ENCODE data around the gene NKX6-1. TPM values are rescaled to one million over a fixed set of nuclear protein-coding genes. Genes with fewer than 3 reads are reported as not detected.

The NKX6-1 gene
- total RNA-seq, 3 donors from 2014 or later = 0.33 to 0.44 TPM; not detected in 1

DNA sequence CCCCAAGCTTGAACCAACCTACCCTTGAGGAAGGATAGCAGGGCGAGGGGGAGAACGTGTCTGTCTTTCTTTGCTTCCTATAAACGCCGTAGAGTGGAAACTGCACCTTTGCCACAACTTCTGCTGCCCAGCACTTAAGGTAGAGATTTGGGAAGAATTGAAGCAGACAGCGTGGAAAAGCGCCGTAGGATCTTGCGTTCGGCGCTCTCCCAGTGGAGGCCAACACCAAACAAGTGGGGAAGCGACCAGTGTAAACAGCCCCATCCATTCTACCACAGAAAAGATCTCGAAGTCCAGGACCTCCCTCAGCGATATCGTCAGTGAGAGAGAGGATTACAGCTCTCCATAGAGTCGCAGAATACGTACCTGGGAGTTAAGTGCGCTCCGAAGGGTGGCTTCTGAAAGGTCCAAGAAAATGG is 3.9 kb upstream of the NKX6-1 start:
- Histone ChIP-seq H3K27me3 (peaks cover 7 to 91% of the 10 kb centered on the region in 2 donors), H3K4me3 (no peak overlapping the region), H3K9me3 (no peaks in the 10 kb centered on the region), H3K36me3 (no peaks in the 10 kb centered on the region), H3K27ac (no peak overlapping the region), H3K4me1 (peaks cover 5 to 10% of the 10 kb centered on the region in 2 donors)
- no peak for DNase-seq (ENCODE audit: low spot score in 2 of 2)
- intact Hi-C loops (cut with DNase I; ENCODE audit: low total_unique reads) = no loop called here
- TF ChIP-seq POLR2A (IDR thresholded peaks at IDR 0.05) (no peak), POLR2AphosphoS5 (IDR thresholded peaks at IDR 0.05) (no peak)
- TF ChIP-seq, protein P1, sequence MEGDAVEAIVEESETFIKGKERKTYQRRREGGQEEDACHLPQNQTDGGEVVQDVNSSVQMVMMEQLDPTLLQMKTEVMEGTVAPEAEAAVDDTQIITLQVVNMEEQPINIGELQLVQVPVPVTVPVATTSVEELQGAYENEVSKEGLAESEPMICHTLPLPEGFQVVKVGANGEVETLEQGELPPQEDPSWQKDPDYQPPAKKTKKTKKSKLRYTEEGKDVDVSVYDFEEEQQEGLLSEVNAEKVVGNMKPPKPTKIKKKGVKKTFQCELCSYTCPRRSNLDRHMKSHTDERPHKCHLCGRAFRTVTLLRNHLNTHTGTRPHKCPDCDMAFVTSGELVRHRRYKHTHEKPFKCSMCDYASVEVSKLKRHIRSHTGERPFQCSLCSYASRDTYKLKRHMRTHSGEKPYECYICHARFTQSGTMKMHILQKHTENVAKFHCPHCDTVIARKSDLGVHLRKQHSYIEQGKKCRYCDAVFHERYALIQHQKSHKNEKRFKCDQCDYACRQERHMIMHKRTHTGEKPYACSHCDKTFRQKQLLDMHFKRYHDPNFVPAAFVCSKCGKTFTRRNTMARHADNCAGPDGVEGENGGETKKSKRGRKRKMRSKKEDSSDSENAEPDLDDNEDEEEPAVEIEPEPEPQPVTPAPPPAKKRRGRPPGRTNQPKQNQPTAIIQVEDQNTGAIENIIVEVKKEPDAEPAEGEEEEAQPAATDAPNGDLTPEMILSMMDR (IDR thresholded peaks at IDR 0.05) = no peak

DNA sequence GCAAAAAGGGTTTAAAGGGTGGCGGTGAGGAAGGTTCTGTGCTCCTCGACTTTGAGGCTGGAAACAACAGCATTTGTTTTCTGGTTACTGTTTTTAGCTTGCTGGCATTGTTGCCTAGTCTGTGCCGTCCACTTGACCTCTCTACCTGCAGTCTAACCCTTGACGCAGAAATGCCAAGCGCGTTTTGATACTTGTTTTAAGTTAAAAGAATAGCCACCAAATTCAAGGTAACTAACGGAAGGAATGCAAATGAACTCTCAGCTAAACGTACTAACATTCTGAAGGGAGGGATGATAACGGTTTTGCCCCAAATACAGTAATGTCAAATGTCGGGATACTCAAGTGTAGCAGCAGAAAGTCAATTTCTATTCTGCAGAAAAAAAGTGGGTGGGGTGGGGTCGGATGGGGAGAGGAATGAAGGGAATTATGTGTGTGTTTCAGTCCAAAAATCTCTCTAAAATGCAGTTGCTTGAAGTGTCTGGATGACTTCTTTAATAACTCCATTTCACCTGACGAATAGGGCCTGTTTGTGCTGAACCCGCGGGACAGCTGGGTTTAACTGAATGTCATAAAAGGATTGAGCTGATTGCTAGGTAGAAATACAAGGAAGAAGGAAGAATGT is 3.4 kb upstream of the NKX6-1 start:
- TF ChIP-seq, protein P1 (IDR thresholded peaks at IDR 0.05) = no peak
- TF ChIP-seq POLR2A (IDR thresholded peaks at IDR 0.05) = no peak
- no peak for TF ChIP-seq POLR2AphosphoS5 (IDR thresholded peaks at IDR 0.05)
- Histone ChIP-seq H3K27me3 (peaks cover 11 to 93% of the 10 kb centered on the region in 2 donors), H3K9me3 (no peaks in the 10 kb centered on the region), H3K27ac (no peak overlapping the region), H3K4me1 (peaks cover 8 to 12% of the 10 kb centered on the region in 2 donors), H3K4me3 (no peak overlapping the region), H3K36me3 (no peaks in the 10 kb centered on the region)
- DNase-seq (ENCODE audit: low spot score in 2 of 2) = no peak
- intact Hi-C loops (cut with DNase I; ENCODE audit: low total_unique reads) = no loop called here

DNA sequence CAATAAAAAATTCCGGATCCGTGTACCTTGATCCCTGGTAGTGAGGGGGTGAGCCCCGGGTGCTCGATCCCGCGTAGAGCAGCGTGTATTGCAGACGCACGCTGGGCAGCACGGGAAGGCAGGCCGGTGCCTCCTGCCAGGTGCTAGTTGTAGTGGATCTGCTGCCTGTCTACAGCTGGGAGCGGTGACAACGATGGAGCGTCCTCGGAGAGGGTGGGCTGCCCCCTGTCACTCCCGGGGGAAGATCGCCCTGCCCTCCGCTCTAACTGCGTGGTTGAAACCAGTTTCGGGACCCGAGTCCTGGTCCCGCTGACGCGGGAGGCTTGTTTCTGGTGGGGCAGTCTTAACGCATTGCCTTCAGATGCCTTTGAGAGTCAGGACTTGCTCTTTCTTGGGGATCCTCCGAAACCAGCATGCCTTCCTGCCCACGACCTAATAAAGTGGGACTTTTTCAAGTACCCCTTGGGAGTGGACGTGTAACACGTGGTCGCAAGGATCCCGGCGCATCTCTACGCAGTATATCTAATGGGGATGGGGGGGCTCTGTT is 2.7 kb upstream of the NKX6-1 start:
- H3K27ac ChIP-seq = no peak overlapping the region

GRCh38 chr4:84501202-84501503 is 2.1 kb upstream of the NKX6-1 start:
- H3K4me1 ChIP-seq = peaks cover 8 to 12% of the 10 kb centered on the region in 2 donors
- peaks cover 0 to 7% of the 10 kb centered on the region in 2 donors for H3K9me3 ChIP-seq
- peaks cover 14 to 96% of the 10 kb centered on the region in 2 donors for H3K27me3 ChIP-seq
- no peak for DNase-seq (ENCODE audit: low spot score in 2 of 2)
- TF ChIP-seq, protein P1 (IDR thresholded peaks at IDR 0.05) = no peak
- TF ChIP-seq POLR2AphosphoS5 (IDR thresholded peaks at IDR 0.05) (no peak), POLR2A (IDR thresholded peaks at IDR 0.05) (no peak)
- no peak overlapping the region for H3K4me3 ChIP-seq
- H3K36me3 ChIP-seq = no peaks in the 10 kb centered on the region
- intact Hi-C loops (cut with DNase I; ENCODE audit: low total_unique reads) = no loop called here
- H3K27ac ChIP-seq = no peak overlapping the region

More for the DNA sequence above, 2.7 kb upstream of the NKX6-1 start:
- intact Hi-C loops (cut with DNase I; ENCODE audit: low total_unique reads) = no loop called here
- Histone ChIP-seq H3K36me3 (no peaks in the 10 kb centered on the region), H3K4me3 (no peak overlapping the region), H3K9me3 (peaks cover 0 to under 1% of the 10 kb centered on the region in 2 donors), H3K4me1 (peaks cover 8 to 12% of the 10 kb centered on the region in 2 donors), H3K27me3 (peaks cover 12 to 93% of the 10 kb centered on the region in 2 donors)
- TF ChIP-seq POLR2A (IDR thresholded peaks at IDR 0.05) (no peak), POLR2AphosphoS5 (IDR thresholded peaks at IDR 0.05) (no peak)
- TF ChIP-seq, protein P1 (IDR thresholded peaks at IDR 0.05) = no peak
- DNase-seq (ENCODE audit: low spot score in 2 of 2) = no peak

- H3K27ac ChIP-seq = no peak overlapping the region
- TF ChIP-seq POLR2AphosphoS5 (IDR thresholded peaks at IDR 0.05) (no peak), POLR2A (IDR thresholded peaks at IDR 0.05) (no peak)
- TF ChIP-seq, protein P1 (IDR thresholded peaks at IDR 0.05) = no peak
- no peak overlapping the region for H3K4me3 ChIP-seq
- H3K9me3 ChIP-seq = peaks cover 0 to 12% of the 10 kb centered on the region in 2 donors
- no peaks in the 10 kb centered on the region for H3K36me3 ChIP-seq
- peaks cover 14 to 97% of the 10 kb centered on the region in 2 donors for H3K27me3 ChIP-seq
- H3K4me1 ChIP-seq = peaks cover 8 to 12% of the 10 kb centered on the region in 2 donors
- DNase-seq (ENCODE audit: low spot score in 2 of 2) = no peak
- intact Hi-C loops (cut with DNase I; ENCODE audit: low total_unique reads) = no loop called here
Observed at GRCh38 chr4:84500386-84501201, 1.5 kb upstream of the NKX6-1 start.

All from breast epithelium (tissue), 4 donors.